H1 (cell line): Measurements from ENCODE around the gene ENTPD6. TPM values are rescaled to one million over a fixed set of nuclear protein-coding genes. Genes with fewer than 3 reads are reported as not detected.

Experiments
- ATF3 ChIP-seq: IDR thresholded peaks from 2 replicates; pipeline ENCODE4 v1.6.1; 2011; ENCODE audit warnings: low read depth, mild to moderate bottlenecking, low read length; ENCODE audit not compliant: insufficient read depth
- HDAC6 ChIP-seq: IDR thresholded peaks from one replicate; pipeline ENCODE4 v1.7.1; 2012; ENCODE audit warnings: low read depth, mild to moderate bottlenecking, inconsistent platforms, low read length, moderate library complexity
- KDM5A ChIP-seq: fragments of 200-600 bp; IDR thresholded peaks from 2 replicates; pipeline ENCODE4 v1.7.1; 2012; ENCODE audit warnings: mild to moderate bottlenecking, low read length, inconsistent platforms, mixed read lengths
- POU5F1 ChIP-seq: IDR thresholded peaks from 2 replicates; pipeline ENCODE4 v1.6.1; 2011; ENCODE audit warnings: low read depth, mild to moderate bottlenecking, low read length, moderate library complexity
- SP1 ChIP-seq: IDR thresholded peaks from 2 replicates; pipeline ENCODE4 v1.6.1; 2011; ENCODE audit warnings: low read depth, low read length
- polyA plus RNA-seq, 7 experiments: library from polyadenylated mRNA; depleted of rRNA in 3 of 7; stranded (reverse) in 5 of 7; unstranded in 2 of 7; fragments of >200 nt in 5 of 7; fragments of 200-250 nt in 2 of 7; gene quantifications; 1 replicate in 5 of 7; 2 replicates in 1 of 7; 4 replicates in 1 of 7; pipeline versions ENCODE4 v1.2.1 to v1.2.3, GENCODE V29; 2011 to 2013; ENCODE audit warnings: missing spikeins in 2 of 7, mixed read lengths in 2 of 7
- total RNA-seq: library from RNA; stranded (reverse); fragmentation: NEBNext Ultra II Directional; extraction: Animal tissue kit (Norgen Biotek cat#: 25700); gene quantifications from 2 replicates; pipeline ENCODE4 v1.2.1, GENCODE V29; 2021

ENTPD6 gene
- total and polyA plus RNA-seq, 2 of the 8 experiments (the other 6 are each of a cell fraction or from before 2014, with no cell fraction given): 47.8 to 57.3 TPM

- no peak for TF ChIP-seq POU5F1
- no peak for TF ChIP-seq HDAC6
- TF ChIP-seq SP1: no peak
- TF ChIP-seq KDM5A: no peak
- no peak for TF ChIP-seq ATF3
Observed at GRCh38 chr20:25193843-25194242, 1.7 kb upstream of the ENTPD6 start (continued).
